ENCODE measurements around the gene ITSN1. TPM values are rescaled to one million over a fixed set of nuclear protein-coding genes. Genes with fewer than 3 reads are reported as not detected.

Gene ITSN1
- total RNA-seq, 1 experiment from 2014 or later = 30.6 TPM

- H3K27me3 Mint-ChIP-seq (ENCODE audit: unreplicated experiment) = no peaks in the 10 kb centered on the region
- no peak for DNase-seq
- no peaks in the 10 kb centered on the region for H3K36me3 Mint-ChIP-seq (ENCODE audit: insufficient read depth, unreplicated experiment)
- intact Hi-C loops (cut with micrococcal nuclease; ENCODE audit: unreplicated experiment) = no loop called here
- CTCF ChIA-PET = no interaction called here
- no peaks in the 10 kb centered on the region for H3K4me1 Mint-ChIP-seq (ENCODE audit: low read depth, unreplicated experiment)
- BruUV-seq (replicated peaks) = no TSS peak
- H3K4me3 Mint-ChIP-seq (ENCODE audit: low read depth, unreplicated experiment) = no peak overlapping the region
- TF ChIP-seq CTCF (IDR thresholded peaks at IDR 0.05; ENCODE audit: unreplicated experiment) = no peak
- no peaks in the 10 kb centered on the region for H3K9me3 Mint-ChIP-seq (ENCODE audit: low read depth, unreplicated experiment)
- no peak overlapping the region for H3K27ac Mint-ChIP-seq (ENCODE audit: unreplicated experiment)
These were observed 54.2 kb downstream of the ITSN1 start for GRCh38 chr21:33696465-33696864.

GRCh38 chr21:33698087-33698860 lies 56.0 kb downstream of the ITSN1 start:
- CTCF ChIA-PET = interaction anchor here (0.7 kb wide), 1 partner anchor 241 kb away, joined by 3 read pairs; no protein-coding TSS in a partner anchor
- intact Hi-C loops (cut with micrococcal nuclease; ENCODE audit: unreplicated experiment) = no loop called here
- DNase-seq = no peak
- BruUV-seq (replicated peaks) = no TSS peak
- no peaks in the 10 kb centered on the region for H3K9me3 Mint-ChIP-seq (ENCODE audit: low read depth, unreplicated experiment)
- no peaks in the 10 kb centered on the region for H3K36me3 Mint-ChIP-seq (ENCODE audit: insufficient read depth, unreplicated experiment)
- H3K27ac Mint-ChIP-seq (ENCODE audit: unreplicated experiment) = no peak overlapping the region
- no peak for TF ChIP-seq CTCF (IDR thresholded peaks at IDR 0.05; ENCODE audit: unreplicated experiment)
- H3K27me3 Mint-ChIP-seq (ENCODE audit: unreplicated experiment) = no peaks in the 10 kb centered on the region
- H3K4me3 Mint-ChIP-seq (ENCODE audit: low read depth, unreplicated experiment) = no peak overlapping the region
- no peaks in the 10 kb centered on the region for H3K4me1 Mint-ChIP-seq (ENCODE audit: low read depth, unreplicated experiment)

GRCh38 chr21:33699277-33699676 lies 57.0 kb downstream of the ITSN1 start:
- TF ChIP-seq CTCF (IDR thresholded peaks at IDR 0.05; ENCODE audit: unreplicated experiment) = no peak
- Mint-ChIP-seq H3K27ac (ENCODE audit: unreplicated experiment) (no peak overlapping the region), H3K4me1 (ENCODE audit: low read depth, unreplicated experiment) (no peaks in the 10 kb centered on the region), H3K36me3 (ENCODE audit: insufficient read depth, unreplicated experiment) (no peaks in the 10 kb centered on the region), H3K9me3 (ENCODE audit: low read depth, unreplicated experiment) (no peaks in the 10 kb centered on the region), H3K27me3 (ENCODE audit: unreplicated experiment) (no peaks in the 10 kb centered on the region), H3K4me3 (ENCODE audit: low read depth, unreplicated experiment) (no peak overlapping the region)
- DNase-seq = no peak
- intact Hi-C loops (cut with micrococcal nuclease; ENCODE audit: unreplicated experiment) = no loop called here
- CTCF ChIA-PET = no interaction called here
- no TSS peak for BruUV-seq (replicated peaks)

- BruUV-seq (replicated peaks) = no TSS peak
- H3K27ac Mint-ChIP-seq (ENCODE audit: unreplicated experiment) = no peak overlapping the region
- H3K9me3 Mint-ChIP-seq (ENCODE audit: low read depth, unreplicated experiment) = no peaks in the 10 kb centered on the region
- no peaks in the 10 kb centered on the region for H3K27me3 Mint-ChIP-seq (ENCODE audit: unreplicated experiment)
- no peak for TF ChIP-seq CTCF (IDR thresholded peaks at IDR 0.05; ENCODE audit: unreplicated experiment)
- H3K4me3 Mint-ChIP-seq (ENCODE audit: low read depth, unreplicated experiment) = no peak overlapping the region
- CTCF ChIA-PET = interaction anchor here (0.7 kb wide), 1 partner anchor 164 kb away, joined by 3 read pairs; no protein-coding TSS in a partner anchor
- DNase-seq = no peak
- intact Hi-C loops (cut with micrococcal nuclease; ENCODE audit: unreplicated experiment) = no loop called here
- H3K4me1 Mint-ChIP-seq (ENCODE audit: low read depth, unreplicated experiment) = no peaks in the 10 kb centered on the region
- H3K36me3 Mint-ChIP-seq (ENCODE audit: insufficient read depth, unreplicated experiment) = no peaks in the 10 kb centered on the region
These were observed 58.2 kb downstream of the ITSN1 start for GRCh38 chr21:33700491-33700890.
